Jurkat, Clone E6-1 (cell line): ENCODE results near the gene GIPC2. TPM values are rescaled to one million over a fixed set of nuclear protein-coding genes. Genes with fewer than 3 reads are reported as not detected.
A peak's percentile ranks its signal among the peaks of the same experiment; 100 is the strongest.
"Not testable (repeated sequence)": the region's sequence is repeated elsewhere in the genome, so short reads cannot be mapped to it uniquely, and the experiment has no call there.

ENCODE experiments used
- DNase-seq: peaks from one replicate; pipeline ENCODE4 v3.0.0-alpha.2; 2011; ENCODE audit warnings: low read depth, low spot score
- H3K4me3 ChIP-seq: 2 replicates; pipeline ENCODE4 v1.5.1; 2011; ENCODE audit warnings: mild to moderate bottlenecking, low read length, control low read depth, moderate library complexity
- polyA plus RNA-seq: library from polyadenylated mRNA; unstranded; fragments of >200 nt; gene quantifications from one replicate; pipeline ENCODE4 v1.2.1, GENCODE V29; 2012; ENCODE audit warnings: missing spikeins; ENCODE audit not compliant: insufficient read length, insufficient read depth

The GIPC2 gene
- polyA plus RNA-seq = not detected

- H3K4me3 ChIP-seq = no peak within 1 kb of the TSS
- no peak for DNase-seq
Measured at GRCh38 chr1:78045926-78046778, at the start of gene GIPC2. GIPC2 (plus strand) TSS chr1:78045966; CDS start chr1:78046095, 129 bp downstream.

GRCh38 chr1:77996734-77997133, 49.0 kb upstream of the GIPC2 start:
- H3K4me3 ChIP-seq = no peak overlapping the region
- no peak for DNase-seq

- not testable (repeated sequence) for DNase-seq, H3K4me3 ChIP-seq
Measured at GRCh38 chr1:78000536-78000935, 45.2 kb upstream of the GIPC2 start.

GRCh38 chr1:78003070-78003746, 42.6 kb upstream of the GIPC2 start:
- no peak overlapping the region for H3K4me3 ChIP-seq
- no peak for DNase-seq

- H3K4me3 ChIP-seq = peak overlapping the region; percentile 66
- DNase-seq = peak; percentile 70
Measured at GRCh38 chr1:78003882-78004718, 41.7 kb upstream of the GIPC2 start.

- DNase-seq = peak; percentile 97
Measured at GRCh38 chr1:78004719-78005447, 40.9 kb upstream of the GIPC2 start, which contains the start of gene DNAJB4. DNAJB4 (plus strand) TSS chr1:78004939; CDS start chr1:78005111, 172 bp downstream.

GRCh38 chr1:78005448-78005722, 40.4 kb upstream of the GIPC2 start:
- no peak for DNase-seq
- peak overlapping the region; percentile 66 for H3K4me3 ChIP-seq

More at GRCh38 chr1:78004719-78005447, 40.9 kb upstream of the GIPC2 start, which contains the start of gene DNAJB4:
- H3K4me3 ChIP-seq = peak within 1 kb of the TSS; percentile 66

- DNase-seq = no peak
Measured at GRCh38 chr1:78005755-78006154, 40.0 kb upstream of the GIPC2 start.

GRCh38 chr1:78006521-78006920, 39.2 kb upstream of the GIPC2 start:
- DNase-seq = no peak
- no peak overlapping the region for H3K4me3 ChIP-seq

More at GRCh38 chr1:78005755-78006154, 40.0 kb upstream of the GIPC2 start:
- peak overlapping the region; percentile 66 for H3K4me3 ChIP-seq

- no peak overlapping the region for H3K4me3 ChIP-seq
- no peak for DNase-seq
Measured at GRCh38 chr1:78007677-78008341, 38.0 kb upstream of the GIPC2 start.

- no peak overlapping the region for H3K4me3 ChIP-seq
- DNase-seq = no peak
Measured at GRCh38 chr1:78009276-78009675, 36.5 kb upstream of the GIPC2 start.

- no peak overlapping the region for H3K4me3 ChIP-seq
- no peak for DNase-seq
Measured at GRCh38 chr1:78009836-78010235, 35.9 kb upstream of the GIPC2 start.

- DNase-seq = no peak
- H3K4me3 ChIP-seq = no peak overlapping the region
Measured at GRCh38 chr1:78011050-78011449, 34.7 kb upstream of the GIPC2 start.

- DNase-seq = no peak
- H3K4me3 ChIP-seq = no peak overlapping the region
Measured at GRCh38 chr1:78015148-78015547, 30.6 kb upstream of the GIPC2 start.

- no peak for DNase-seq
- no peak overlapping the region for H3K4me3 ChIP-seq
Measured at GRCh38 chr1:78019024-78019423, 26.7 kb upstream of the GIPC2 start.

- not testable (repeated sequence) for H3K4me3 ChIP-seq, DNase-seq
Measured at GRCh38 chr1:78021134-78021533, 24.6 kb upstream of the GIPC2 start.

- no peak for DNase-seq
- H3K4me3 ChIP-seq = no peak overlapping the region
Measured at GRCh38 chr1:78029793-78030192, 16.0 kb upstream of the GIPC2 start.
